ENCODE measurements around the gene KAT7.

The KAT7 gene

GRCh38 chr17:49784636-49785035 lies 3.8 kb upstream of the KAT7 start:
- no peak for DNase-seq (ENCODE audit: low spot score)
- no peak overlapping the region for H3K4me3 ChIP-seq
- TF ChIP-seq, protein P1, sequence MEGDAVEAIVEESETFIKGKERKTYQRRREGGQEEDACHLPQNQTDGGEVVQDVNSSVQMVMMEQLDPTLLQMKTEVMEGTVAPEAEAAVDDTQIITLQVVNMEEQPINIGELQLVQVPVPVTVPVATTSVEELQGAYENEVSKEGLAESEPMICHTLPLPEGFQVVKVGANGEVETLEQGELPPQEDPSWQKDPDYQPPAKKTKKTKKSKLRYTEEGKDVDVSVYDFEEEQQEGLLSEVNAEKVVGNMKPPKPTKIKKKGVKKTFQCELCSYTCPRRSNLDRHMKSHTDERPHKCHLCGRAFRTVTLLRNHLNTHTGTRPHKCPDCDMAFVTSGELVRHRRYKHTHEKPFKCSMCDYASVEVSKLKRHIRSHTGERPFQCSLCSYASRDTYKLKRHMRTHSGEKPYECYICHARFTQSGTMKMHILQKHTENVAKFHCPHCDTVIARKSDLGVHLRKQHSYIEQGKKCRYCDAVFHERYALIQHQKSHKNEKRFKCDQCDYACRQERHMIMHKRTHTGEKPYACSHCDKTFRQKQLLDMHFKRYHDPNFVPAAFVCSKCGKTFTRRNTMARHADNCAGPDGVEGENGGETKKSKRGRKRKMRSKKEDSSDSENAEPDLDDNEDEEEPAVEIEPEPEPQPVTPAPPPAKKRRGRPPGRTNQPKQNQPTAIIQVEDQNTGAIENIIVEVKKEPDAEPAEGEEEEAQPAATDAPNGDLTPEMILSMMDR (IDR thresholded peaks at IDR 0.05), result no peak
- no peak overlapping the region for H3K27ac ChIP-seq

DNA sequence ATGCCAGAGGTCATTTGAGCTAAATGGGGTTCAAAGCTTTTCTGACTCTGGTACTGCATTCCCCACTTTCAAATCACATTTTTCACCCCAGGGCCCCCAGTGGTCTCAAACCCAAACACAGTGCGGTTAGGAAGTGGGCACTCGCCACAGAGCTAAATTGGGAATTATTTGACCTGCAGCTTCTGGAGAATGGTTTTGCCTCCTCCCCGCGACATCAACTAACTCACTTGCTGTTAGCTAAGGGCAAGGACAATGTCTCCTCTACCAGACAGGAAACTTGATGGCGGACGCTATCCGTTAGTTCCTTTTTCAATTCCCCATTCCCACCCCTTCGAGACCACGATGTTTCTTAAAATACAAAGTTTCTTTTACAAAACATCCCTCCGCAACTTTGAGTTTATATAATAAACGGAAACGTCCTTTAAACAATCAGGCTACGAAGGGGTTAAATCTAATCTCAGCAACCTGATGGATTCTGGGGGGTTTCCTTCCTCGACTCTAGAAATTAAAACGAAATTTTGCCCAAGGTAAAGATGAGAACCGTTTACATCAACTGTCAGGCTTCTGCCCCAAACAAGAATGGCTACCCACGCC lies 500 bp upstream of the KAT7 start:
- Histone ChIP-seq H3K4me3 (peak overlapping the region; percentile 100), H3K27ac (peak overlapping the region; percentile 99 to 100)
- TF ChIP-seq, protein P1 (IDR thresholded peaks at IDR 0.05), result no peak
- DNase-seq (ENCODE audit: low spot score), result no peak

DNA sequence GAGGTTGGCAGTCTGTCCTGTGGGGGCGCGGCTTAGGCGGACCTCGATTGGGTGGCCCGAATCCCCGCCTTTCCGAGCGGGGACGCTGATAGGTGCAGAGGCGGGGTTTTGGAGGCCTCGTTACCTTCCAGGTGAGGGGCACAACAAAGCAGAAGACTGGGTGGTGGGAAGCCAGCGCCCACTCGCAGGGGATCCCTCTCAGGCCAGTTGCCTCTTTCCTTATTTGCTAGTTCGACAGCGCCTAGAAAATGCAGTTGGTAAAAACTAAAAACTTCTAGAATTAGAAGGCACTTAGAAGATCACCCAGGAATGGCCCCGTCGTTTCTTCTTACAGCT lies 730 bp downstream of the KAT7 start:
- TF ChIP-seq, protein P1 (IDR thresholded peaks at IDR 0.05), result no peak
- Histone ChIP-seq H3K27ac (peak overlapping the region; percentile 99 to 100), H3K4me3 (peak overlapping the region; percentile 100)
- DNase-seq (ENCODE audit: low spot score), result no peak

GRCh38 chr17:49793309-49793708 lies 4.8 kb downstream of the KAT7 start:
- Histone ChIP-seq H3K27ac (no peak overlapping the region), H3K4me3 (no peak overlapping the region)

DNA sequence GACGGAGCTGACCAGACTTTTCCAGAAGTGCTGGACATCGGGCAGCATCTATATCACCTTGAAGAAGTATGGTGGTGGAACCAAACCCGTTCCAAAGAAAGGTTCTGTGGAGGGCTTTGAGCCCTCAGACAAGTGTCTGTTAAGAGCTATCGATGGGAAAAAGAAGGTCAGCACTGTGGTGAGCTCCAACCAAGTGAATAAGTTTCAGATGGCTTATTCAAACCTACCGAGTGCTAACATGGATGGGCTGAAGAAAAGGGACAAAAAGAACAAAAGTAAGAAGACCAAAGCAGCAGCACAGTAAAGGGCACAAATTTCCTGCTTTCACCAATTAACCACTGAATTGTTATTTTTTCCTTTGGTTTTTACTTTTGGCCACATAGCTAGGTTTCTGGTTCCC lies 6.9 kb downstream of the KAT7 start:
- DNase-seq (ENCODE audit: low spot score), result no peak
- Histone ChIP-seq H3K27ac (no peak overlapping the region), H3K4me3 (no peak overlapping the region)
- TF ChIP-seq, protein P1 (IDR thresholded peaks at IDR 0.05), result no peak

More at GRCh38 chr17:49793309-49793708, 4.8 kb downstream of the KAT7 start:
- DNase-seq (ENCODE audit: low spot score), result no peak
- TF ChIP-seq, protein P1 (IDR thresholded peaks at IDR 0.05), result no peak

GRCh38 chr17:49798182-49798581 lies 9.7 kb downstream of the KAT7 start:
- Histone ChIP-seq H3K4me3 (no peak overlapping the region), H3K27ac (no peak overlapping the region)
- DNase-seq (ENCODE audit: low spot score), result no peak
- TF ChIP-seq, protein P1 (IDR thresholded peaks at IDR 0.05), result no peak

DNA sequence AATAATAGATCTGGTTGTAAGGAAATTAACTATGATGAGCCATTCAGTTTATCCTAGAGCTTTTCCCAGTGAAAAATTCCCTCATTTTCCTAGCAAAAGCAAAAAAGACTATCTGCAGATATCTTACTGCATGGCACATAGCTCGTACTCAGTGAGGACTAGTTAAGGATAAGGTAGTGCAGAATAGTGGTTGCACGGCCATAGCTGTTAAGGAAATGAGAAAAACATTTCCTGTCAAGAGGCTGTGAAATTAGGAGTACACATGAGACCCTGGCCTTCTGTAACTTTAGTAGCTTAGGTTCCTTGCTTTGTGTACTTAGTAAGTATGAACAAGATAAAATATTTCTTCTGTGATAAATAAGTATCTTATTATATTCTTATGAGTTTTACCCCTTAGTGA lies 10.3 kb downstream of the KAT7 start:
- H3K27ac ChIP-seq, result no peak overlapping the region

More for the DNA sequence above, 10.3 kb downstream of the KAT7 start:
- no peak for DNase-seq (ENCODE audit: low spot score)
- H3K4me3 ChIP-seq, result no peak overlapping the region
- TF ChIP-seq, protein P1 (IDR thresholded peaks at IDR 0.05), result no peak

All from coronary artery (tissue), 2 donors.